NCI-H2029 (cell line): Measurements from ENCODE around the gene OLR1.
A peak's percentile ranks its signal among the peaks of the same experiment; 100 is the strongest.

Experiments used
- DNase-seq: peaks from one replicate; lab custom pipeline; 2025; lab: John Stamatoyannopoulos, UW

The OLR1 gene

DNA sequence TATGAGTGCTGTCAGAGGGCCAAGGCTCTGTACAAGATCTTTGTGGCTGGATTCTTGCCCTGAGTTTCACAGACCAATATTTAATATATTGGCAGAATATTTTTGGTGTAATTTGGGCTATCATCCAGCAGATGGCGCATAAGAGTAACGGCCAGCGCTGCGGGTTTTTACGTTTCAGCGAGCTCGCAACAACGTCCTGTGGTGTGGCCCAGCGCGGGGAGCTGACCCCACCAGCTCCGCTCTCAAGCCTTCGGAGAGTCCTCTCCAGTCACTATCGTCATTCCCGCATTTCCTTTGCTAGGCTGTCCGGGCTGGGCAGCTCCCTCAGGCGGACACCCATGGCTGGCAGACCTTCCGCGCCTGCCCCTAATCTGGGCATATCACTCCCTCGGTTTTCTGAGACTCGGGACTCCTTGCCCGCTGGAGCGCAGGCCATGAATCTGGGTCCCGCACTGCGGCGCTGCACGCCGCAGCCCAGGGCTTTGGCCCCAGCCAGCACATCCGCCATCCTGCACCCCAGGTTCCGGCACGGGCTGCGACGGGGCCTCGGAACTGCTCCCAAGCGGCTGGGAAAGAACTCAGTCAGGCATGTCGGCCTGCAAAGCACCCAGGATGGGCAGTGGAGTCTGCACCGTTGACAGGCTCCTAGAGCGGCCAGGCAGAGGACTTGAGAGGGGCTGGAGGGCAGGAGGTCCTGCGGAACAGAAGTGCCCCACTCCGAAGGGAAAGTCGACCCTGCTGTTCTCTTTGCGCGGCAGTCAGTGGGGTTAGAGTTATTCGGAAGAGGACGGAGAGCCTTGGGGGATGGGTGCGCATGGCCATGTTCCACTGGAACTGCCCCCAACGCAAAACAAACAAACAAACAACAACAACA is 18.4 kb downstream of the OLR1 start:
- peak; percentile 18 for DNase-seq

DNA sequence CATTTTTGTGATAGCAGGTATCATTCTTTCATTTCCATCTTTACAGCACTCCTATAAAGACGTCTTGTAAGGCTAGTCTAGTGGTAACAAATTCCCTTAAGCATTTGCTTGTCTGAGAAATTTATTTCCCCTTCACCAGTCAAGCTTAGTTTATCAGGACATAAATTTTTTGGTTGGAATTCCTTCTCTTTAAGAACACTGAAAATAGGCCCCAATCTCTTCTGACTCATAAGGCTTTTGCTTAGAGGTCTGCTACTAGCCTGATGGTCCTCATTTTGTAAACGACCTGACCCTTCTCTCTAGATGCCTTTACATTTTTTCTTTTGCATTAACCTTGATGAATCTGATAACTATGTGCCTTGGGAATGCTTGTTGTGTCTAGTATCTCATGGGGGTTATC is 20.3 kb downstream of the OLR1 start:
- DNase-seq = no peak

DNA sequence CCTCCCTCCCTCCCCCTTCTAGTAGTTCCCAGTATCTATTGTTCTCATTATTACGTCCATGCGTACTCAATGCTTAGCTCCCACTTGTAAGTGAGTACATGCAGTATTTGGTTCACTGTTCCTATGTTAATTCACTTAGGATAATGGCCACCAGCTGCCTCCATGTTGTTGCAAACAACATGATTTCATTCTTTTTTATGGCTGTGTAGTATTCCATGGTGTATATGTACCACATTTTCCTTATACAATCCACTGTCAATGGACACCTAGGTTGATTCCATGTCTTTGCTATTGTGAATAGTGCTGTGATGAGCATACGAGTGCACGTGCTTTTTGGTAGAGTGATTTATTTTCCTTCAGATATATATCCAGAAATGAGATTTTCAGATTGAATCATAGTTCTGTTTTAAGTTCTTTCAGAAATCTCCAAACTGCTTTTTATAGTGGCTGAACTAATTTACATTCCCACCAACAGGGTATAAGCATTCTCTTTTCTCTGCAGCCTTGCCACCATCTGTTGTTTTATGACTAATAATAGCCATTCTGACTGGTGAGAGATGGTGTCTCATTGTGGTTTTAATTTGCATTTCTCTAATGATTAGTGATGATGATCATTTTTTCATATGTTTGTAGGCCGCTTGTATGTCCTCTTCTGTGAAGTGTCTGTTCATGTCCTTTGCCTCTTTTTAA is 24.1 kb downstream of the OLR1 start:
- DNase-seq = no peak

DNA sequence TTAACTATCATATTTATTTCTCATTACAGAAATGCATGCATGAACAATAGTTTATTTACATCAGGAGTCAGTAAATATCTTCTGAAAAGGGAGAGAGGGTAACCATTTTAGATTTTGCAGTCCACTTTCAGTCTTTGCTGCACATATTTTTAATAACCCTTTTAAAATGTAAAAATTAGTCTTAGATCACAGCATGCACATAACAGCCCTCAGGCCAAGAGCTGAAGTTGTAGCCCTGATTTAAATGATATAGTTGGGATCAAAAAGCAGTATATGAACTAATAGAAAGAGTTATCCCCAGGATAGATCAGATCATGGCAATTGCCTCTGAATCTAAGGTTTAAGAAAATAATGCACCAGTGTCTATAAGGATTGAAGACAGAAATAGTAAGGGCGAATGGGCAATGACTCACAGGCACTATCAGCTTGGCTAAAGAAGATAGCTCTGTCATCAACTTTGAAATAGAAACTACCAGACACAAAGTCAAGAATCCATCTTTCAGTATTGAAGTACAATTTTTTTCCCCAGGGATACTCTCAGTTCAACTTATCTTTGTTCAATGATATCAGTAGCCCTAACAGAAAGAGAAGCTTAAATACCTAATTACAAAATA is 28.8 kb downstream of the OLR1 start:
- no peak for DNase-seq

DNA sequence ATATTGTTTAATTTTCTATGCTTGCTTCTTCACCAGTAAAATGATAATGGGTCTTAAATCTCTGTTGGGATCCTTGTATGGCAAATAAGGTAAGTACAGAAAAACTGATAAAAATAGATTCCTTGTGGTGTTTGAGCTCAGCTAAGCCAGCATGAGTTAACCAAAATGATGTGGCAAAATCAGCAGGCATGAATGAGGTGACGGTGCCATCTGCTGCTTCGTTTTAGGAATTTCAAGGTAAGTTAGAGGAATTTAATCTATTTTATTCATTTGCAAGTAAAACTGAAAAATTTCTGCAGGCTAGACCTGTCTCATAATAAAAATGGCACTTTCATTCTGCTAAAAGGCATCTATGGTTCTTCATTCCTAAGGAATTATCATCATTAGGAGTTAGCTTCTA is 31.9 kb downstream of the OLR1 start:
- no peak for DNase-seq

DNA sequence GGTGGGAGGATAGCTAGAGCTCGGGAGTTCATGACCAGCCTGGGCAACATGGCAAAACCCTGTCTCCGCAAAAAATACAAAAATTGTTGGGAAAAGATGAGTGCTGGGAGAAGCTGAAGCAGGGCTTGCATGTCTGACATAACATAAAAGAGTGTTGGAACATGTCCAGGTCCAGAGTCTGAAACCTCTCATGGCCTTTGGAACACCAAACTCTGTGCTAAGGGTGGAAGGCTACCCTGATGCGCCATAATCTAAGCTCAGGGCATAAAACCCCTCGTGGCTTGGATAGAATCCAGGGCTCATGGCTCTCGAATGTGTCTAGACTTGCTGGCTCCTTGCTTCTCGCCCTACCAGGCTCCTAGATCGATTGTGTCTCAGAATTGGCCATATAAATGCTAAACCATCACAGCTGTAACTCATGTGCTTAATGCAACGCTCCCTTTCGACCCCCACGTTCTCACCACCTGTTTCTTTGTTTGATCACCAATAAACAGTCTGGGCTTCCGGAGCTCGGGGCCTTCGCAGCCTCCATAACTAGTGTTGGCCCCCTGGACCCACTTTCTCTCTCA is 35.2 kb downstream of the OLR1 start:
- DNase-seq = peak; percentile 16

DNA sequence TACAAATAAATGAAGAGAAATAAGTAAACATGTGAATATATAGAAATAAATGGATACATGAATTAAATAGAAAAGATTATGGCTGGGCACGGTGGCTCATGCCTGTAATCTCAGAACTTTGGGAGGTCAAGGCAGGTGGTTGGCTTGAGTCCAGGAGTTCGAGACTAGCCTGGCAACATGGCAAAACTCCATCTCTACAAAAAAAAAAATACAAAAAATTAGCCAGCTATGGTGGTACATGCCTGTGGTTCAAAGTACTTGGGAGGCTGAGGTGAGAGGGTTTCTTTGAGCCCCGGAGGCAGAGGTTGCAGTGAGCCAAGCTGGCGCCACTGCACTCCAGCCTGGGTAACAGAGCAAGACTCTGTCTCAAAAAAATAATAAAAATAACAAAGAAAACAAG is 36.8 kb downstream of the OLR1 start:
- no peak for DNase-seq

DNA sequence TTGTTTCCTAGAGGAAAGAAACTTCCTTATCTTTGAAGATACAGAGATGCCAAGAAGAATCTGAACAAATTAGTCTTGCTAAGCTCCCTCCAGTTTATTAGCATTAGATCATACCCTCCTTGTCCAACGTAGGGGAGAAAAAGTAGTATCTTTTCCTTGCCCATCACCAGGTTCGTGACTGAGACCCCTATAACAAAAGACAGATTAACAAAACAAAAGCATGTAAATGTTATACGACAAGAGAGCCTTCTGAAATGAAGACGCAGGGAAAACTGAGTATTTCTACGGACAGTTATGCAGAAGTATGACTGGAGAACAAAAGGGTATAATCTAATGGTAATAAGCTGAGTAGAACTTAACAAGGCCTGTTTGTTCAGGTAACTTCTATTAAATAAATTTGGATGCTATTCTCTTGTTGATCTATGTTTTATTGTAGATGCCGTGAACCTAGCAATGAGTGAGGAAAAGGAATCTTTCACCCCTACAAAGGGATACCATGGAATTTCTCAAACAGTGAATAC is 39.0 kb downstream of the OLR1 start:
- no peak for DNase-seq

DNA sequence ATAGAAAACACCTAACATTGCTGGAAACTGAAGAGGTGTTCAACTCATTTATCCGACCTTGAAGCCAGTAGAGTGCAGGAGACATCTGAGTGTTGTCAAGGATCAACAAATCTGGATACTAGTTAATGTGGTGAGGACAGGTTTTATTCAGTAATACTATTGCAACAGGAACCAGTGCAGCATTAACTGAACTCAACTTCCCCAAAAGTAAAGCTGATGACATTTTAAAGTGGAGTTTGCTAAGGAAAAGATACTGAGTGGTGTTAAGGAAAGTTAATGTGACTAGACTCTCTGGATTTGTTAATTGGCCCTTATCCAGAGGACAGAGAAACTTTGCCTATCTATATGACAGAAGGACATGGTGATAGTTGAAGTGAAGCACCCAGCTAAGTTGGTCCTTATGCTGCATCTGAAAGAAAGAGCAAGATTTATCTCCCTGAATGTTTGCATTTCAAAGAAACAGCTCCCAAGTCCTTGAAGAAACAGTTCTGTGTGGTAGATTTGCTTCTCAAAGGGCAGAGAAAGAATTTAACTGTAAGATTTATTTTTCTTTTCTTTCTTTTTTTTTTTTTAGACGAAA is 40.7 kb downstream of the OLR1 start:
- no peak for DNase-seq

DNA sequence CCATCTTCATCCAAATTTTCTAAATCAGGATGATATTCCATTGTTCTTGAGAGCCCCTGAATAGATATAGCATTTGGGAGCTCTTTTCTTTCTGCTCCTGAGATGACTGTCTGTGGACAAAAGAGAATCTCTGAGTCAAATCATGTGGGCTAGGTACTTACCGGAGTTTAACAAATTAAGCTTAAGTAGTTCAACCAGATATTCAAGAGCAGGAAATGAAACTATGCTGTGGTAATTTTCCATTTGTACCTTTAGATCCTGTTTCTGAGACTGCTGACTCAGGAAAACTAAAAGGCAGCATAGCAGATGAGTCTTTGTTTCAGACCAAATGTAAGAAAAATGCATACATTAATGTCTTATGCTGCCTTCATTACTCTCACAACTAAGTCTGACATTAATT is 41.9 kb downstream of the OLR1 start, which contains the start of gene CLEC7A:
CLEC7A (minus strand) TSS at position 158 of the 400 bp plus-strand sequence; CDS start at position 41, 117 bp downstream.
- DNase-seq = no peak

DNA sequence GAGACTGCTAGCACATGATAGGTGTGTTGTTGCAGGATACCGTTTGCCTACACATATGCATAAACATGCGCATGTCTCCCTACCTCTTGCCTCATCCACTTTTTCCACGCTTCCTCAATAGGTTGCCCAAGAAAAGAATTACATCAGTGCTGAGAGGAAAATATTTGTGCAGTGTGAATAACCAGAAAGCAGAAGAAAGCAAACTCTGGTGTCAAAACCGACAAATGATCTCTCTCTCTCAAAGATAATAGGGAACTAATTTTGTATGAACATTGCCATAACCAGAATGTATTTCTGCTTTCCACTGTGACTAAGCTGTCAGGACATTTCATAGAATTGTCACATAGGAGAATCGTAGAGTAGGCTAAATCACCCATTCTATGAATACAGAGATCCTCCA is 43.2 kb downstream of the OLR1 start:
- no peak for DNase-seq

DNA sequence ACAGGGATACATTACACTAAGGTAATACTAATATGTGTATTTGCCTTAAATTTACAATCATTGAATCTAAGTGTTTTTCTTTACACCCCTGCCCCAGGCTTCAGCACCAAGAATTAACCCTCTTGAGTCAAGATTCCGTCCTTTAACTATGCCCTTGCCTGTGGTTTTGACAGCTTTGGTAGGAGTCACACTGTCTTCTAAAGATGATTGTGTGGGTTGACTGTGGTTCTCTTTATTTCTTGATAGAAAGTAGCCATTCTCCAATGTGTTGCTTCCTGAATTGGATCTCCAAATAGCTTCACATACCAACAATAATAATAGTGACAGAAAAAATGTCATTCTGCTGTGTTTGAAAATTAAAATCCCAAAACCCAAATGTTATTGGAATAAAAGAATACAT is 45.5 kb downstream of the OLR1 start:
- no peak for DNase-seq

DNA sequence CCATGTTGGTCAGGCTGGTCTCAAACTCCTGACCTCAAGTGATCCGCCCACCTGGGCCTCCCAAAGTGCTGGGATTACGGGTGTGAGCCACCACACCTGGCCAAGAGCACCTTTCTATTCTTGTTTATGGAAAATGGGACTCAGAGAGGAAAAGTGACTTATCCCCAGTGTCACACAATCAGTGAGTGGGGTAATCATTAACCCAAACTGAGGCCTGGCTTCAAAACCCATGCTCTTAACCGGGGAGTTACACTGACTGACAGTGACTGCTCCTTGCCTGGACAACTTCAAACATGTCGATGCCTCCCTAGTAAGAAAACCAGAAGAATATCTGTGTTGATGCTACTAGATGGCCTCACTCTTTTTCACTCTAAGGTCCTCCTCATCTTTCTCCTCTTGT is 49.2 kb downstream of the OLR1 start:
- no peak for DNase-seq

DNA sequence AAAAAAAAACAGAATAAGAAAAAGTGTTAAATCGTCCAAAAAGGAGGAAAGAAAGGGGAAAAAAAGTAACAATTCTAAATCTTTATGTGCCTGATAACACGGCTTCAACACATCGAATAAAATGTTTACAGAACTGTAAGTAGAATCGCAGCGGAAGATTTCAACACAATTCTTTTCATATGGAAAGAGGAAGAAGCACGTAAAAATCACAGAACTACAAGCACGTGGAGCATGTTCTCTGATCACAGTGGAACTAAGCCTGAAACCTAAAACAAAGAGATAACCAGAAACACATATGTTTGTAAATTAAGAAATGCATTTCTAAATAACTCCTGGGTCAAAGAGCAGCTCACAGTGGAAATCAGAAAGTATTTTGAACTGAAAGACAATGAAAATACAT is 50.7 kb downstream of the OLR1 start:
- no peak for DNase-seq

DNA sequence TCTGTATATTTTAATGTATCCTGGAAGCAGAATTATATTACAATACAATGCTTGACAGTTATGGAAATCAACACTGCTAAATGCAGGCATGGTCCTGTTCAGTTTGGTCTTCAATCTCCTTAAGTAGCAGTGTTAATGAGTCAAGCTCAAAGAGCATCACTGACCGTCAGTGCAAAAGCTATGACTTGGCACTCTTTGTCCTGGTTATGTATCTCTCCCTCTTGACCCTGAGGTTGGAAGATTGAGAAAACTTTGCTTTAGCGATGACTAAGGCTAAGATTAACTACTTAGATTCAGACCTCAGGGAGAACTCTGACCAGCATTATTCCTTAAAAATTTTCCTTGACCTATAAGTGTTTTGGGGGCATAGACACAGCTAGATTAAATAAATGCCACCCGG is 52.9 kb downstream of the OLR1 start:
- DNase-seq = no peak

DNA sequence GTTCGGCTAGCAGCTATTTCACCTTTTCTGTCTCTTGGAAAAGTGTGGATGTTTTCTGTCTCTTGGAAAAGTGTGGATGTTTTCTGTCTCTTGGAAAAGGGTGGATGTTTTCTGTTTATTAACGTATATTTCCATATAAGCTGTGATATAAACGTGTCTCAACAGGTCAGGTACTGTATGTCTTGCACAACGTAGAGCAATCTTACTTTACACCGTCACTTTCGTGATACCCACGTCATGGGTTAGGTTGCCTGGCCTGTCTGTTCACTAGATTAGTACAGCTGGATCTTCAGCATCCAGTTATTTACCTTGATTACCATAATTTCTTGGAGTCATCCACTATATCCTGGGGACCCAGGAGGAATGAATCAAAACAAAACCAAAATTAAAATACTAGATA is 56.0 kb downstream of the OLR1 start:
- no peak for DNase-seq

DNA sequence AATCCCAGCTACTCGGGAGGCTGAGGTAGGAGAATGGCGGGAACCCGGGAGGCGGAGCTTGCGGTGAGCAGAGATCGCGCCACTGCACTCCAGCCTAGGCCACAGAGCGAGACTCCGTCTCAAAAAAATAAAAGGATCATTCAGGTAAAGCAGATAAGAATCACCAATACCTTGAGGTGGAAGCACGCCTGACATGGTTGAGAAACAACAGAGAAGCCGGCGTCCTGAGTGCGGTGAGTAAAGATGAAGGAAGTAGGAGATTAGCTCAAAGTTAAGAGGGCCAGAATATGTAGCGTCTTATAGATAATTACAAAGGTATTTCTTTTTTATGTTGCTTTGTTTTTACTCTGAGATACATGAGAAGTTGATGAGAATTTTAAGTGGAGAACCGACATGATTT is 56.6 kb downstream of the OLR1 start:
- no peak for DNase-seq

DNA sequence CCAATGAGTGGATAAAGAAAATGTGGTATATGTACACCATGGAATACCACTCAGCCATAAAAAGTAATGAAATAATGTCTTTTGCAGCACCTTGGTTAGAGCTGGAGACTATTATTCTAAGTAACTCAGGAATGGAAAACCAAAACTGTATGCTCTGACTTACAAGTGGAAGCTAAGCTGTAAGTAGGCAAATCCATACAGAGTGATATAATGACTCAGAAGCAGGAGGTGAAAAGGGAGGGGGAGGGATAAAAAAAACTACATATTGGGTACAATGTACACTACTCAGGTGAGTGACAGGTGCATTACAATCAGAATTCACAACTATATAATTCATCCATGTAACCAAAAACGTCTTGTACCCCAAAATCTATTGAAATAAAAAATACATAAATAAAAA is 58.0 kb downstream of the OLR1 start:
- DNase-seq = no peak

DNA sequence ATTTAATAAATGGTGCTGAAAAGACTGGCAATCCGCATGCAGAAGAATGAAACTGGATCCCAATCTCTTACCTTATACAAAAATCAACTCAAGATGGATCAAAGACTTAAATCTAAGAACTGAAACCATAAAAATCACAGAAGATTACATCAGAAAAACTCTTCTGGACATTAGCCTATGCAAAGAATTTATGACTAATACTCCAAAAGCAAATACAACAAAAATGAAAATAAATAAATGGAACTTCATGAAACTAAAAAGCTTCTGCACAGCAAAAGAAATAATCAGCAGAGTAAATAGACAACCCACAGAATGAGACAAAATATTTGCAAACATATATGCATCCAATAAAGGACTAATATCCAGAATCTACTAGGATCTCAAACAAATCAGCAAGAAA is 58.9 kb downstream of the OLR1 start:
- DNase-seq = no peak

DNA sequence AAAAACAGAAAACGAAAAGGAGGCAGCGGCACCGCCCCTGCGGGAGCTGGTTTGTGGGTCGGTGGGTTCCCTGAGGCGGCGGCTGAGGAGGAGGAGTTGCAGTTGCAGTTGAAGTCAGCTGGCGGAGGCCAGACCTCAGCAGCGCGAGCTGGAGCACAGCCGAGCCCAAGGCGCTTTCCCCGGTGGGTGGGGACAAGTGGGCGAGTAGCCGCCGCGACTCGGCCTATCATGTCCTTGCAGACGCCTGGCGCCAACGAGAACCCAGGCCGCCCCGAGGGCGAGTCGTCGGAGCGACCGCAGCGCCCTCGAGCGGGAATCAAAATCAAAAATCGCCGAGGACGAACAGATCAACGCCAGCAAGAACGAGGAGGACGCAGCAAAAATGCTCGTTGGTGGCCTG is 60.5 kb downstream of the OLR1 start:
- DNase-seq = no peak

DNA sequence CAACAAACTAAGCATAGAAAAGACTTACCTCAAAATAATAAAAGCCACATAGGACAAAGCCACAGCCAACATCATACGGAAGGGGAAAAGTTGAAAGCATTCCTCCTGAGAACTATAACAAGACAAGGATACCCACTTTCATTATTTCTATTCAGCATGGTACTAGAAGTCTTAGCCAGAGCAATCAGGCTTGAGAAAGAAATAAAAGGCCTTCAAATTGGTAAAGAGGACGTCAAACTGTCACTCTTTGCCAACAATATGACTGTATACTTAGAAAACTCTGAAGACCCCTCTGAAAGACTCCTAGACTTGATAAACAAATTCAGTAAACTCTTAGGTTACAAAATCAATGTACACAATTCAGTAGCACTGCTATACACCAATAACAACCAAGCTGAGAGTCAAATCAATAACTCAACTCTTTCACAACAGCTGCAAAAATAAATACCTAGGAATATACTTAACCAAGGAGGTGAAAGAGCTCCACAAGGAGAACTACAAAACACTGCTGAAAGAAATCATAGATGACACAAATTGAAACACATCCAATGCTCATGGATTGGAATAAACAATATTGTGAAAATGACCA is 61.6 kb downstream of the OLR1 start:
- no peak for DNase-seq
